Suprapubic skin (tissue), 4 donors: ENCODE results near the gene MAPK4.

Source experiments
- CTCF ChIP-seq, 2 donors: fragments of 200-600 bp in 1 of 2; fragments of 450-650 bp in 1 of 2; sonication (generic) in 1 of 2; IDR thresholded peaks; one replicate each; pipeline ENCODE4 v1.5.1; 2016 to 2019; ENCODE audit warnings: antibody characterized with exemption in 2 of 2, mild to moderate bottlenecking in 1 of 2, moderate library complexity in 1 of 2
- POLR2A ChIP-seq, 2 donors: fragments of 450-650 bp; IDR thresholded peaks; one replicate each; pipeline ENCODE4 v1.6.1; 2017; ENCODE audit warnings: antibody characterized with exemption in 2 of 2, mild to moderate bottlenecking in 2 of 2, moderate library complexity in 2 of 2
- POLR2AphosphoS5 ChIP-seq, 3 donors: sonication (generic); formaldehyde crosslinking; IDR thresholded peaks; one replicate each; pipeline ENCODE4 v1.6.1; 2017; ENCODE audit warnings: antibody characterized with exemption in 3 of 3

- TF ChIP-seq CTCF (IDR thresholded peaks at IDR 0.05) (no peak), POLR2A (IDR thresholded peaks at IDR 0.05) (no peak), POLR2AphosphoS5 (IDR thresholded peaks at IDR 0.05) (no peak)
Measured at GRCh38 chr18:50611529-50611941, 51.6 kb downstream of the MAPK4 start.
